Large intestine (tissue), 3 donors: ENCODE measurements around the gene NRXN3. TPM values are rescaled to one million over a fixed set of nuclear protein-coding genes. Genes with fewer than 3 reads are reported as not detected.

Experiments used
- DNase-seq, 2 donors: peaks; one replicate each; pipeline versions ENCODE4 v3.0.0 to v3.0.0-alpha.2; 2013
- H3K27ac ChIP-seq: one replicate; pipeline ENCODE4 v1.5.1; 2013; ENCODE audit warnings: low read length
- H3K27me3 ChIP-seq: 2 replicates; pipeline ENCODE4 v1.6.1; 2013; ENCODE audit warnings: low read length; ENCODE audit not compliant: control insufficient read depth, insufficient read depth
- H3K36me3 ChIP-seq: 2 replicates; pipeline ENCODE4 v1.6.1; 2013; ENCODE audit warnings: low read length; ENCODE audit not compliant: control insufficient read depth, insufficient read depth
- H3K4me1 ChIP-seq: one replicate; pipeline ENCODE4 v1.6.1; 2013; ENCODE audit warnings: low read length; ENCODE audit not compliant: control insufficient read depth, insufficient read depth
- H3K4me3 ChIP-seq: one replicate; pipeline ENCODE4 v1.5.1; 2013; ENCODE audit warnings: low read length
- H3K9me3 ChIP-seq: one replicate; pipeline ENCODE4 v1.6.1; 2013; ENCODE audit warnings: mild to moderate bottlenecking, low read depth, low read length, moderate library complexity; ENCODE audit not compliant: control insufficient read depth
- WGBS: methylation state at CpG from one replicate; pipeline ENCODE4 v1.1.5; 2013; ENCODE audit warnings: low lambda C conversion rate; ENCODE audit not compliant: insufficient coverage; 5-methylcytosine and 5-hydroxymethylcytosine counted together
- polyA plus RNA-seq: library from polyadenylated mRNA; unstranded; fragments of 120-200 nt; gene quantifications from one replicate; pipeline ENCODE4 v1.2.1, GENCODE V29; 2013

Gene NRXN3
- polyA plus RNA-seq, 1 donor, result 12.8 TPM

DNA sequence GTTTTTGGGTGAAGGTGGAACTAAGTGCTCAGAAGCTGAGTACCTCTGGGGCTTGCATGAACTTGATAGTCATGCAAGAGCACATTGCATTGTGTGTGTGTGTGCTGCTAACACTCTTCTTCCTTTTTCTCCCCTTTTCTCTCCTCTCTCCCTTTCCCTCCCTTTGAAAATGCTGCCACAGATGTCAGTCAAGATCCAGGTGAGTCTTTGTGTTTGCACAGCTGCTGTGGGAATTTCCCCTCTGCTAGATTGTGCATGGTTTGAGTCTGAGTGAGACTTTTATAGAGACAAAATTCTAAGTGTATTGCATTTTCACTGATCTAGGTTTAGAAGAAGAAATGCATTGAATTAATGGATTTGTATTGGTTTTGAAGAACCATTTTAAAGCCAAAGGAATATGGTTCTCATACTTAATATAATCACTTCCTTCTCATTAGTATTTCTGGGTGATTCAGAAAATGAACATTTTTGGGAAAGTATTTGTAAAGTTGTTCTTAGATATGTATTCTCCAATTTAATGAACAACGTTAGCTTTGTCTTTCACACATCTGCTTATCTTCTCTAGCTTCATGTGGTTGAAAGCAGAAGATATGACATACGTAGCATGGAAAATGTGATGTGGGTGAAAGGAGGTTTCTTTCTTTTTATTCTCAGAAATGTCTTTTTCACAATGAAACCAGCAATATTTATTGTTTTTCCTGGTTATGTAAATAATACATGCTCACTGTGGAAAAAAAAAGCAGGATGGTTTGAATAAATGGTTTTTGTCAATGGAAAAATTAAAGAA is 108.5 kb downstream of the NRXN3 start:
- 60% methylated on average over 1 of the region's 2 CpGs for WGBS
- Histone ChIP-seq H3K9me3 (no peaks in the 10 kb centered on the region), H3K27ac (no peak overlapping the region), H3K4me1 (no peaks in the 10 kb centered on the region), H3K4me3 (no peak overlapping the region), H3K36me3 (no peaks in the 10 kb centered on the region), H3K27me3 (no peaks in the 10 kb centered on the region)
- no peak for DNase-seq

- WGBS, result no CpG with 5 or more reads among the region's 6 CpGs
- DNase-seq, result peak in 1 of 2 donors; percentile 4
- Histone ChIP-seq H3K36me3 (no peaks in the 10 kb centered on the region), H3K9me3 (no peaks in the 10 kb centered on the region), H3K27ac (no peak overlapping the region), H3K4me3 (no peak overlapping the region), H3K4me1 (no peaks in the 10 kb centered on the region), H3K27me3 (no peaks in the 10 kb centered on the region)
Observed at GRCh38 chr14:78282437-78282836, 112.3 kb downstream of the NRXN3 start.

DNA sequence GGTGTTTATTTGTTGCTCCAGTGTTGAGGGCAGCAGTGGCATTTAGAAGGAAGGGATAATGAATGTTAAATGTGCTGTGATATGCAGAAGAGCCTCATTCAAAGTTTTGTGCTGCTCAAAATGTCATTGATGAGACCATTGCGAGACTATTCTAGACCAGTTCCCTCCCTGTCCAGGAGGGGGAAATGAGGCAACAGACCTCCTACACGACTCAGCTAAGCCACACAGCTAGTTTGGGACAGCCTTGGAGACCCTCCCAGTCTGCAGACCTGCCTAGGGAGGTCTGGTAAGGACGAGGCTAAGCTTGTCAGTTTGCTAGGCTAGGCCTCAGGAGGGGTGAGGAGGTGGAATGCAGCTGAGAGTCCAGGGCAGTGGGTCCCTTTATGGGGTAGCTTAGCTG is 116.0 kb downstream of the NRXN3 start:
- Histone ChIP-seq H3K27ac (no peak overlapping the region), H3K4me1 (no peaks in the 10 kb centered on the region), H3K36me3 (no peaks in the 10 kb centered on the region), H3K27me3 (no peaks in the 10 kb centered on the region), H3K4me3 (no peak overlapping the region), H3K9me3 (no peaks in the 10 kb centered on the region)
- WGBS, result no CpG with 5 or more reads among the region's 3 CpGs
- no peak for DNase-seq

DNA sequence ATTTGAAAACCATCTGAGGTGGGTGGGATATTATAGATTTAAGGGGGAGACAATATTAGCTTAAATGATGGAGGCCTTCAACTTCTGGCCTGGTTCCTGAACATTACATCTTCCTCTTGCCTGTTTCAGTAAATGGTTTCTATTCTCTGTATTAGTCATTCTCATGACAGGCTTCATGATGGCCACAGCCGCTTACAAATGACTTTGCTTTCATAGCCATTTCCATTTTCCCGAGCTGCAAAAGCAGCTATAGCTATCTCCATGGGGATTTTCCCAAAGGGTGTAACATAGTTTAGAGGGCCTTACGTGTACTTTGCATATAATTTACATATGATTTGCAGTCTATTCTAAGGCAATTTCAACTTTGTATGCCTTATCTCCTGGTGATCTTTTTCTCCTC is 121.8 kb downstream of the NRXN3 start:
- Histone ChIP-seq H3K9me3 (no peaks in the 10 kb centered on the region), H3K4me3 (no peak overlapping the region), H3K4me1 (no peaks in the 10 kb centered on the region), H3K27me3 (no peaks in the 10 kb centered on the region), H3K36me3 (no peaks in the 10 kb centered on the region), H3K27ac (no peak overlapping the region)
- DNase-seq, result no peak
- 73% methylated on average over 2 of the region's 3 CpGs for WGBS

- Histone ChIP-seq H3K4me1 (no peaks in the 10 kb centered on the region), H3K27me3 (no peaks in the 10 kb centered on the region), H3K9me3 (no peaks in the 10 kb centered on the region), H3K27ac (no peak overlapping the region), H3K36me3 (no peaks in the 10 kb centered on the region), H3K4me3 (no peak overlapping the region)
- WGBS, result no CpG with 5 or more reads among the region's 11 CpGs
- no peak for DNase-seq
Observed at GRCh38 chr14:78297858-78298257, 127.7 kb downstream of the NRXN3 start.

DNA sequence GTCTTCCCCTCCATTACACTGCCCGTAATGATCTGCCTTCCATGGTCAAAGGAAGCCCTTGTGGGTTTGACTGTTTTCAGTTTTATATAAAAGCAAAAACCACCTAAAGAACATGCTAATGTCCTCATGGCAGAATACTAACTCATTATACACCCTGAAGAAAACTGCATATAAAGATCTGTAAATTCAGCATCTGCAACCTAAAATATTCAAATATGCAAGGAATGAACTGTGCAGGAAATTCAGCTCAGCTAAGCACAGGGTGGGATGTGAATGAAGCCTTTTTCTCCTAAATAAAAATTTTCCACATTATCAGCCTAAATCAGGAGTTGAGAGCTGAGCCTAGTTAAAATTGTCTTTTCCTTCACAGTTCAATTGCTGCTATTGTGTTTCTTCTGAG is 128.1 kb downstream of the NRXN3 start:
- no peaks in the 10 kb centered on the region for H3K4me1 ChIP-seq
- H3K4me3 ChIP-seq, result no peak overlapping the region
- H3K9me3 ChIP-seq, result no peaks in the 10 kb centered on the region
- H3K36me3 ChIP-seq, result no peaks in the 10 kb centered on the region
- no peak overlapping the region for H3K27ac ChIP-seq
- DNase-seq, result no peak
- no CpG with 5 or more reads among the region's 1 CpG for WGBS
- no peaks in the 10 kb centered on the region for H3K27me3 ChIP-seq

DNA sequence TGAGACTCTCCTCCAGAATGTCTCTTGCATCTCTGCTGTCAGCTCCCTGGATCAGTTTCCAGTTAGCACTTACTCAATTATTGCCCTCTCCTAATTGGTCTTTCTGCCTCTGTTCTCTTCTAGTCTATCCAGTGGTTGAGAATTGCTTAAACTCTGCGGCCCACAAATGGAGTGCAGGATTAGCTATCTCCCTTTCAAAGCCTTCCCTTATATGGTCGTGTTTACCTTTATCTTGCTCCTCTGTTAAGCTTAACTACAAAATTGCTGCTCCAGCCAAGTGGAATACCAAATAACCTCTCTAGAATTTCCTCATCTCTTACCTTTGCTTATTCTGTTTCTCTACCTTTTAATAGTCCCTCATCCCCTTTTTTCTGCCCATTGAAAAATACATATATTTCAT is 132.7 kb downstream of the NRXN3 start:
- WGBS, result 33% methylated on average over 1 of the region's 2 CpGs
- no peaks in the 10 kb centered on the region for H3K36me3 ChIP-seq

DNA sequence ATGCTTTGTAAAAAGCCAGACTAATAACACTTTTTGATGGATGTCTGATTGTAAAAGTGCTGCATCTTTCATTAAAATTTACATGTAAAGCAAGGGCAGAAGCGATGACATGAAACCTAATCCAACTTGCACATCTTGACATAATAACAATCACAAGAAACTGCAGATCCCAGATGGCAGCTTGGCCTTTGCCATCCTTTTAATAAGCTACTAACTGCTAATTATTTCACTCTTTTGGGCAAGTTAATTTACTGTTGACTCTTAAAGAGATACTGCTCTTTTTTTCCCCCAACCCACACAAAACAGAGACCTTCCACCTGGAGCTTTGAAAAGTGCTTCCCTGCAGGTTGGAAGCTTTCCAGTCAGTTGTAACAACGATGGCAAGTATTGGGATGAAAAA is 137.5 kb downstream of the NRXN3 start:
- no peak for DNase-seq
- H3K27ac ChIP-seq, result no peak overlapping the region
- WGBS, result 60% methylated on average over 2 of the region's 2 CpGs

More for the DNA sequence above, 132.7 kb downstream of the NRXN3 start:
- no peaks in the 10 kb centered on the region for H3K4me1 ChIP-seq
- no peaks in the 10 kb centered on the region for H3K9me3 ChIP-seq
- H3K27me3 ChIP-seq, result no peaks in the 10 kb centered on the region
- DNase-seq, result no peak
- H3K4me3 ChIP-seq, result no peak overlapping the region
- H3K27ac ChIP-seq, result no peak overlapping the region

GRCh38 chr14:78308079-78308478 is 137.9 kb downstream of the NRXN3 start:
- Histone ChIP-seq H3K4me3 (no peak overlapping the region), H3K36me3 (no peaks in the 10 kb centered on the region), H3K27me3 (no peaks in the 10 kb centered on the region), H3K9me3 (no peaks in the 10 kb centered on the region), H3K4me1 (no peaks in the 10 kb centered on the region), H3K27ac (no peak overlapping the region)
- 20% methylated on average over 1 of the region's 2 CpGs for WGBS
- DNase-seq, result no peak

More for the DNA sequence above, 137.5 kb downstream of the NRXN3 start:
- H3K36me3 ChIP-seq, result no peaks in the 10 kb centered on the region
- H3K4me3 ChIP-seq, result no peak overlapping the region
- H3K4me1 ChIP-seq, result no peaks in the 10 kb centered on the region
- no peaks in the 10 kb centered on the region for H3K9me3 ChIP-seq
- H3K27me3 ChIP-seq, result no peaks in the 10 kb centered on the region

- no CpG with 5 or more reads among the region's 3 CpGs for WGBS
Observed at GRCh38 chr14:78310272-78310671, 140.1 kb downstream of the NRXN3 start.

GRCh38 chr14:78313499-78313898 is 143.3 kb downstream of the NRXN3 start:
- WGBS, result 80% methylated on average over 2 of the region's 3 CpGs
- Histone ChIP-seq H3K27me3 (no peaks in the 10 kb centered on the region), H3K4me3 (no peak overlapping the region), H3K27ac (no peak overlapping the region), H3K9me3 (no peaks in the 10 kb centered on the region), H3K4me1 (no peaks in the 10 kb centered on the region), H3K36me3 (no peaks in the 10 kb centered on the region)
- DNase-seq, result no peak

More at GRCh38 chr14:78310272-78310671, 140.1 kb downstream of the NRXN3 start:
- H3K9me3 ChIP-seq, result no peaks in the 10 kb centered on the region
- H3K4me1 ChIP-seq, result no peaks in the 10 kb centered on the region
- H3K27ac ChIP-seq, result no peak overlapping the region
- no peak overlapping the region for H3K4me3 ChIP-seq
- no peaks in the 10 kb centered on the region for H3K27me3 ChIP-seq
- H3K36me3 ChIP-seq, result no peaks in the 10 kb centered on the region
- DNase-seq, result no peak
